Neutrophil (primary cell): ENCODE data around the gene SOBP.

ENCODE experiments used
- H3K27ac ChIP-seq: fragments of 200-600 bp; sonication (generic); 2 replicates; pipeline ENCODE4 v1.5.1; 2016; ENCODE audit warnings: mild to moderate bottlenecking, moderate library complexity
- H3K27me3 ChIP-seq: fragments of 200-600 bp; sonication (generic); 2 replicates; pipeline ENCODE4 v1.6.0; 2016; ENCODE audit warnings: mild to moderate bottlenecking
- H3K36me3 ChIP-seq: fragments of 200-600 bp; sonication (generic); 2 replicates; pipeline ENCODE4 v1.5.1; 2017
- H3K4me1 ChIP-seq, 2 experiments: fragments of 200-600 bp in 1 of 2; sonication (generic) in 1 of 2; 1 replicate in 1 of 2; 2 replicates in 1 of 2; pipeline versions ENCODE4 v1.5.1 to v1.6.1; 2013 to 2016; ENCODE audit warnings: low read depth in 1 of 2, low read length in 1 of 2, mild to moderate bottlenecking in 1 of 2, moderate library complexity in 1 of 2; ENCODE audit not compliant: control insufficient read depth in 1 of 2, insufficient read depth in 1 of 2
- H3K4me3 ChIP-seq, 2 experiments: fragments of 200-600 bp in 1 of 2; sonication (generic) in 1 of 2; 1 replicate in 1 of 2; 2 replicates in 1 of 2; pipeline ENCODE4 v1.5.1; 2013 to 2016; ENCODE audit warnings: low read depth in 1 of 2, low read length in 1 of 2, mild to moderate bottlenecking in 1 of 2, moderate library complexity in 1 of 2
- H3K9me3 ChIP-seq: fragments of 200-600 bp; sonication (generic); 2 replicates; pipeline ENCODE4 v1.5.1; 2016
- TF ChIP-seq, protein P1 (sequence below): fragments of 200-600 bp; sonication (generic); IDR thresholded peaks from 2 replicates; pipeline ENCODE4 v1.5.1; 2016; ENCODE audit warnings: antibody characterized with exemption

Gene SOBP

DNA sequence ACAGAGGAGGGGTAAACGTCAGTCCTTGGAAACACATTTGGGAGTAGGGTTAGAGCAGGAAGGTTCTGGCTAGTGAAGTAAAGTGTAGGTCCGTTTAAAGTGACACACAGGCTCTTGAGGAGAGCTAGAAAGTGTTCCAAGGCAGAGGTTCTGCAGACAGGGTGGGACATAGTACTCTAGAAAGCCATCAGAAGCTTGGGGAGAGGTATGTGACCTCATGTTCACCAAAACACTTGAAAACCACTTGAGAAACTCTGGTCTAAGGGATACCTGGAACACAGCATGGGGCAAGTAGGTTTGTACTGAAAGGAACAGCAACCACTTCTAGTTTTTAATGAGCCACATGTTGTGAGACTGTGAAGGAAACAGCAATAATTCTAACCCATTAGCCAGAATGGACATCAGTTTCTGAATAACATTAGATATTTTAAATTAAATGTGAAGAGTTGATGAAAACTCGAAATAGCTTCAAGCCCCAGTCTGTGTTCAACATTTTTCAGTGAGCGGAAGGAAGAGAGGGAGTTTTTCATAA, 49.0 kb downstream of the SOBP start:
- TF ChIP-seq, protein P1, sequence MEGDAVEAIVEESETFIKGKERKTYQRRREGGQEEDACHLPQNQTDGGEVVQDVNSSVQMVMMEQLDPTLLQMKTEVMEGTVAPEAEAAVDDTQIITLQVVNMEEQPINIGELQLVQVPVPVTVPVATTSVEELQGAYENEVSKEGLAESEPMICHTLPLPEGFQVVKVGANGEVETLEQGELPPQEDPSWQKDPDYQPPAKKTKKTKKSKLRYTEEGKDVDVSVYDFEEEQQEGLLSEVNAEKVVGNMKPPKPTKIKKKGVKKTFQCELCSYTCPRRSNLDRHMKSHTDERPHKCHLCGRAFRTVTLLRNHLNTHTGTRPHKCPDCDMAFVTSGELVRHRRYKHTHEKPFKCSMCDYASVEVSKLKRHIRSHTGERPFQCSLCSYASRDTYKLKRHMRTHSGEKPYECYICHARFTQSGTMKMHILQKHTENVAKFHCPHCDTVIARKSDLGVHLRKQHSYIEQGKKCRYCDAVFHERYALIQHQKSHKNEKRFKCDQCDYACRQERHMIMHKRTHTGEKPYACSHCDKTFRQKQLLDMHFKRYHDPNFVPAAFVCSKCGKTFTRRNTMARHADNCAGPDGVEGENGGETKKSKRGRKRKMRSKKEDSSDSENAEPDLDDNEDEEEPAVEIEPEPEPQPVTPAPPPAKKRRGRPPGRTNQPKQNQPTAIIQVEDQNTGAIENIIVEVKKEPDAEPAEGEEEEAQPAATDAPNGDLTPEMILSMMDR, result no peak
- Histone ChIP-seq H3K9me3 (no peaks in the 10 kb centered on the region), H3K4me1 (no peaks in the 10 kb centered on the region)

DNA sequence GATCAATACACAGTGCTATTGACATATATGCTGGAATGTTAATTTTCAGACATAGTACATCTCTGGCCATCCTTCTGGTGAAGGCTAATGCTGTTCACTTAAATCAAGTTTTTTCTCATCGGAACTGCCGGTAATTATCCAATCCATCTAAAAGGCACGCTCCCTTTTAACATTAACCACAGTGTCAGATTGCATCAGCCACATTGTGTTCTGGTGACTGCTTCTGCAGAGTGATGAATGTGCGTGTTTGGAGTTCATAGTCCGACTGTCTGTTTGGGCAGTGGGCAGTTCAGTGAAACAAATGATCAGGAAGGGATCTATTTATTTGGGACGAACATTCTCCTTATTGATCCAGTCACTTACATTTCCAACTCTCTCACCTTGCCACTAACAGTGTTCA, 49.5 kb downstream of the SOBP start:
- Histone ChIP-seq H3K4me3 (no peak overlapping the region), H3K9me3 (no peaks in the 10 kb centered on the region), H3K27me3 (peaks cover 99% of the 10 kb centered on the region), H3K4me1 (no peaks in the 10 kb centered on the region), H3K27ac (no peak overlapping the region), H3K36me3 (no peaks in the 10 kb centered on the region)
- TF ChIP-seq, protein P1, result no peak

More for the DNA sequence above, 49.0 kb downstream of the SOBP start:
- H3K36me3 ChIP-seq, result no peaks in the 10 kb centered on the region
- H3K27ac ChIP-seq, result no peak overlapping the region
- peaks cover 97% of the 10 kb centered on the region for H3K27me3 ChIP-seq
- no peak overlapping the region for H3K4me3 ChIP-seq

DNA sequence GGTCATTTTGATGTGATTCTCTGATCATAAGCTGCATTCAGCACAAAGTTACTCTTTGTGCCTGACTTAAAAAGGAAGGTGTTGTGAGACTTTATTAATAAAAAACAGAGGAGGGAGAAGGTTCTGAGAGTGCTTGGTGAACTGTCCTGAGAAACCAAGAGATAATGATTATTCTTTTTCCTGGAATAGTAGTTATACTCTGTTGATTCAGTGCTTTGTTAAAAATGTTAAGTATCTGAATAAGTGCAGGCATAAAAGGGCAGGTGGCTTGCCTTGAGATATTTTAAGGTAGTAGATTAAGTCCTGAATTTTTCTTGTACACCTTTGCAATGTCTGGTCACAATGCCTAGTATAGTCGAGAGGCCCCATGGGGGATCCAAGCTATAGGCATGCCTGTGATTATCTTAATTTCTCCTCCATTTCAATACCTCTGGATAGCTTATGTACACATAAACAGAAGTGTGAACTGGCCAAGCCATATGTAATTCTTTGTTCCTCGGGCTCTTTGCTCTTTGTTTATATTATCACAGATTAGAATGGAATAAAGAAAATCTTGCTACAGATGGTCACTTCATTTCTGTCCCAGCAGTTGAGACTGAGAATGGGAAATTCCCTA, 50.0 kb downstream of the SOBP start:
- TF ChIP-seq, protein P1, result no peak
- Histone ChIP-seq H3K27me3 (peaks cover 99% of the 10 kb centered on the region), H3K36me3 (no peaks in the 10 kb centered on the region), H3K27ac (no peak overlapping the region), H3K9me3 (no peaks in the 10 kb centered on the region), H3K4me3 (no peak overlapping the region), H3K4me1 (no peaks in the 10 kb centered on the region)

DNA sequence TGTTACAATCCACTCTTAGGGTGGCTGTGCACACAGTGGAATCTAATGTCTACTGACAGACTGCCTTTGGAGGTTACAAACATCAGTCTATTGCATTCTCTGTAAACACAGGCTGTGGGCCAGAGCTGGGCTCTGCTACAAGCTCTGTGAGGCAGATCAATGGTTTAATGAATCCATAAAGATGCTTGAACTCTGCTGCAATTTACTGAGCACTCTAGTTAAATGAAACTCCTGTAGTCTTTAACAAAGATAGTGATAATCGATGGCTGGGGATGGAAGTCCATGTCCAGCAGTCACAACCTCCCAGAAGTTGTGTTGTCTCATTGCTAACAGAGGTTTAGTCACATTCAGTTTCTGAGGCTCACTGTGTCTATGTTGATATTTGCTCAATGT, 50.5 kb downstream of the SOBP start:
- Histone ChIP-seq H3K9me3 (no peaks in the 10 kb centered on the region), H3K4me3 (no peak overlapping the region), H3K4me1 (no peaks in the 10 kb centered on the region), H3K27ac (no peak overlapping the region), H3K36me3 (no peaks in the 10 kb centered on the region), H3K27me3 (peaks cover 99% of the 10 kb centered on the region)
- TF ChIP-seq, protein P1, result no peak

DNA sequence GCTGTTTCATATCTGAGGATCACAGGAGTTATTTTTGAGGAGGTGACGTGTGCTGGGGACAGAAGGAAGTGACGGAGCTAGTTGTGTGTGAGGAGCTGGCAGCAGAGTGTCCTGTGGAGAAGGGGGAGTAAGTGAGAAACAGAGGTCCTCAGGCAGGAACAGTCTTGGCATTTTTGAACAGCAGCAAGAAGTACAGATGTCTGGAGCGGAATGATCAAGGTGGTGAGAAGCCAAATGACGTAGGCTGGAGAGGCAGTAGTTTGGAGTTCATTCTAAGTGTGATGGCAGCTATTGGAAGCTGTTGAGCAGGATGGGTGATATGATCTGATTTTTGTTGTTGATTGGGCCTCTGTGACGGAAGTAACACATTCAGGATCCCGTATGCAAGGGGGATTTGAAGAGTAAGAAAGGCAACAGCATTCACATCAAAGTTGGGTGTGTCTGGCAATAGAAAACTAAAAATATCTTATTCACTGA, 52.3 kb downstream of the SOBP start:
- Histone ChIP-seq H3K36me3 (no peaks in the 10 kb centered on the region), H3K9me3 (no peaks in the 10 kb centered on the region), H3K27ac (no peak overlapping the region), H3K27me3 (peaks cover 98% of the 10 kb centered on the region), H3K4me1 (no peaks in the 10 kb centered on the region), H3K4me3 (no peak overlapping the region)
- TF ChIP-seq, protein P1, result no peak
